ENCODE results near the gene BTN1A1. TPM values are rescaled to one million over a fixed set of nuclear protein-coding genes. Genes with fewer than 3 reads are reported as not detected.
A peak's percentile ranks its signal among the peaks of the same experiment; 100 is the strongest.
"Not testable (repeated sequence)": the region's sequence is repeated elsewhere in the genome, so short reads cannot be mapped to it uniquely, and the experiment has no call there.

The BTN1A1 gene
- total RNA-seq, 1 donor from 2014 or later: not detected

DNA sequence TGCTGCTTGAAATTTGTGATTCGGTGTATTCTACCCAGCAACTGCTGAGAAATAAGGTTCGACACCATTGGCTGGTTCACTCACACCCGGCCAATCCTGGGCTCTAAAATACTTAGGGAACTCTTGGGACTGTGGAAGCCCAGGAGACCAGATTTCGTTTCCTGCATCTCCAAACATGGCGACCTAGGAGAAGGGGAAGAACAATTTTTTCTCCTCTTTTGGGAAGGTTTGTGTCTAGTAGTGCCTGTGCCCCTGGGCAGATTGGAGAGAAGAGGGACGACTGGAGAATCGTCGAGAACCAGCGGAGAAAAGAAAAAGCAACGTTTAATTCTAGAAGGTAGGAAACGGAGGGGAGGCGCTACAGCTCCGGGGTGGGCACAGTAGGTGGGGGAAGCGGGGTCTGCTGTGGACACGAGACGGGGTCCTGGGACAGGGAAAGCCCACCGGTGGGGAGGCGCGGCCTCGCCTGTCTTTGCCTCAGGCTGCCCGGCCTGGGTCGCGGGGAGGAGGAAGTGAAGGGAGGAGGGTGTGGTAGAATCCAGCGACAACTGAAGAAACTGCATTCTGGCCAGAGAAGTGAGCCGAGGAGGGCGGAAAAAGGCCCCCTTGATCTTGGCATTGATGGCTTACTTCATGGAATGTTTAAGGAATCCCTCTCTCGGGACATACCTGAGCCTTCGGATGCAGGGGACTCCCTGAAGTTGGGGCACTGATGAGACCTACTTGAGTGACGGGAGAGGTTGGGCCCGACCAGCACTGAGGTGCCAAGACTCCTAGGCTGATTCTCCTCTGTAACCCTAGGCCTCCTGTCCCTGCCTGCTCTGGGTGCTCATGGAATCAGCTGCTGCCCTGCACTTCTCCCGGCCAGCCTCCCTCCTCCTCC lies 42.1 kb upstream of the BTN1A1 start, which contains the start of gene BTN2A1:
TSS of gene BTN2A1 (plus strand) at position 150 of the 883 bp plus-strand sequence. CDS start at position 832, 682 bp downstream.
- TF ChIP-seq, protein P1, sequence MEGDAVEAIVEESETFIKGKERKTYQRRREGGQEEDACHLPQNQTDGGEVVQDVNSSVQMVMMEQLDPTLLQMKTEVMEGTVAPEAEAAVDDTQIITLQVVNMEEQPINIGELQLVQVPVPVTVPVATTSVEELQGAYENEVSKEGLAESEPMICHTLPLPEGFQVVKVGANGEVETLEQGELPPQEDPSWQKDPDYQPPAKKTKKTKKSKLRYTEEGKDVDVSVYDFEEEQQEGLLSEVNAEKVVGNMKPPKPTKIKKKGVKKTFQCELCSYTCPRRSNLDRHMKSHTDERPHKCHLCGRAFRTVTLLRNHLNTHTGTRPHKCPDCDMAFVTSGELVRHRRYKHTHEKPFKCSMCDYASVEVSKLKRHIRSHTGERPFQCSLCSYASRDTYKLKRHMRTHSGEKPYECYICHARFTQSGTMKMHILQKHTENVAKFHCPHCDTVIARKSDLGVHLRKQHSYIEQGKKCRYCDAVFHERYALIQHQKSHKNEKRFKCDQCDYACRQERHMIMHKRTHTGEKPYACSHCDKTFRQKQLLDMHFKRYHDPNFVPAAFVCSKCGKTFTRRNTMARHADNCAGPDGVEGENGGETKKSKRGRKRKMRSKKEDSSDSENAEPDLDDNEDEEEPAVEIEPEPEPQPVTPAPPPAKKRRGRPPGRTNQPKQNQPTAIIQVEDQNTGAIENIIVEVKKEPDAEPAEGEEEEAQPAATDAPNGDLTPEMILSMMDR (IDR thresholded peaks at IDR 0.05; ENCODE audit: insufficient read depth, low read length, poor library complexity, severe bottlenecking): peak; percentile 12
- peak; percentile 81 for DNase-seq (ENCODE audit: low read depth)
- peak within 1 kb of the TSS; percentile 82 for H3K4me3 ChIP-seq (ENCODE audit: low read depth, low read length)
- H3K27me3 ChIP-seq (ENCODE audit: control insufficient read depth, insufficient read depth, low read length): no peaks in the 10 kb centered on the region
- peaks cover 1% of the 10 kb centered on the region for H3K36me3 ChIP-seq (ENCODE audit: control insufficient read depth, insufficient read depth, low read length)

DNA sequence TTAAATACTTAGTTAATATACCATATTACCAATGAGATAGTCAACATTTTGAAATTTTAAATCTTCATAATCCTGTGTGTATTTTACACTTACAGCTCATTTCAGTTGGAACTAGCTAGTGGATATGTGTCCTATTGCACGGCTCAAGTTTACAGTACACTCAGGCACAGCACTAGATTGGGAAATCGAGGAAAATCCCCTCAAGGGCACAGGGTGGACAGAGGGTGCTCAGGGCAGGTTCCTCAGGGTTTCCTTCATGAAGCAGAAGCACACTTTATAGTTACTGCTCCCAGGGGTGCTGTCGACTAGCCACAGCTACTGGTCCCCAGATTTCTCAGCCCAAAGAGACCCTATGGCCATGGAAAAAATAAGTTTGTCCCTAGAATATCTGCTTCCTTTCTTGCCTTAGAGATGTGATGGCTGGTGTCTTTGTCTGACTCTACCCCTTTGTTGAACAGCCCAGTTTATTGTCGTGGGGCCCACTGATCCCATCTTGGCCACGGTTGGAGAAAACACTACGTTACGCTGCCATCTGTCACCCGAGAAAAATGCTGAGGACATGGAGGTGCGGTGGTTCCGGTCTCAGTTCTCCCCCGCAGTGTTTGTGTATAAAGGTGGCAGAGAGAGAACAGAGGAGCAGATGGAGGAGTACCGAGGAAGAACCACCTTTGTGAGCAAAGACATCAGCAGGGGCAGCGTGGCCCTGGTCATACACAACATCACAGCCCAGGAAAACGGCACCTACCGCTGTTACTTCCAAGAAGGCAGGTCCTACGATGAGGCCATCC lies 40.9 kb upstream of the BTN1A1 start:
- peaks cover 2% of the 10 kb centered on the region for H3K36me3 ChIP-seq (ENCODE audit: control insufficient read depth, insufficient read depth, low read length)
- H3K27me3 ChIP-seq (ENCODE audit: control insufficient read depth, insufficient read depth, low read length): no peaks in the 10 kb centered on the region
- no peak for DNase-seq (ENCODE audit: low read depth)
- TF ChIP-seq, protein P1 (IDR thresholded peaks at IDR 0.05; ENCODE audit: insufficient read depth, low read length, poor library complexity, severe bottlenecking): no peak
- H3K4me3 ChIP-seq (ENCODE audit: low read depth, low read length): peak overlapping the region; percentile 18

DNA sequence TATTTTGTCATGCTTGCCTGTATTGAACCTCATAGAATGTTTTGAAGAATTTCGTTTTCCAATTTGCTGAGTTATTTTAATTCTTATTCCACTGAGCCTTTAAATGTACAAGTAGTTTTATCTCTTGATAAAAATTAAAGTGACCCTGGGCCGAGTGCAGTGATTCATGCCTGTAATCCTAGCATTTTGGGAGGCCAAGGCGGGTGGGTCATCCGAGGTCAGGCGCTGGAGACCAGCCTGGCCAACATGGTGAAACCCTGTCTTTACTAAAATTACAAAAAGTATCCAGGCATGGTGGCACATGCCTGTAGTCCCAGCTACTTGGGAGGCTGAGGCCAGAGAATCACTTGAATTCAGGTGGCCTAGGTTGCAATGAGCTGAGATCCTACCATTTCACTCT lies 38.8 kb upstream of the BTN1A1 start:
- not testable (repeated sequence) for H3K36me3 ChIP-seq (ENCODE audit: control insufficient read depth, insufficient read depth, low read length); H3K27me3 ChIP-seq (ENCODE audit: control insufficient read depth, insufficient read depth, low read length); DNase-seq (ENCODE audit: low read depth); H3K4me3 ChIP-seq (ENCODE audit: low read depth, low read length)

DNA sequence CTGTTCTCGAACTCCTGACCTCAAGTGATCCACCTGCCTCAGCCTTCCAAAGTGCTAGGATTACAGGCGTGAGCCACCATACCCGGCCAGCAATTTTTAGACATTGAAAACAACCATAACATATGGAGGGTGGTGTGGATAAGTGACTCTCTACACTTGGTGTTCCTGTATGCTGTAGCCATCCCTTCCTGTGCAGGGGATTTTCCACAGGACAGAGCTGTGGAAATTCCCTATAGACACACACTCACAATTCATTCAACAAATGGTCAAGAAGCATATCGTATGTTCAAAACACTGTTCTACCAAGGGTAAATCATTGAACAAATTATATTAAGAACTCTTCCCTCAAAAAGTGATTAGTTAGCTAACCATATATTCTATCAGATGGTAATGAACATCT lies 36.1 kb upstream of the BTN1A1 start:
- TF ChIP-seq, protein P1 (IDR thresholded peaks at IDR 0.05; ENCODE audit: insufficient read depth, low read length, poor library complexity, severe bottlenecking): no peak
- H3K36me3 ChIP-seq (ENCODE audit: control insufficient read depth, insufficient read depth, low read length): peaks cover 9% of the 10 kb centered on the region
- H3K27me3 ChIP-seq (ENCODE audit: control insufficient read depth, insufficient read depth, low read length): no peaks in the 10 kb centered on the region
- no peak for DNase-seq (ENCODE audit: low read depth)
- H3K4me3 ChIP-seq (ENCODE audit: low read depth, low read length): no peak overlapping the region

DNA sequence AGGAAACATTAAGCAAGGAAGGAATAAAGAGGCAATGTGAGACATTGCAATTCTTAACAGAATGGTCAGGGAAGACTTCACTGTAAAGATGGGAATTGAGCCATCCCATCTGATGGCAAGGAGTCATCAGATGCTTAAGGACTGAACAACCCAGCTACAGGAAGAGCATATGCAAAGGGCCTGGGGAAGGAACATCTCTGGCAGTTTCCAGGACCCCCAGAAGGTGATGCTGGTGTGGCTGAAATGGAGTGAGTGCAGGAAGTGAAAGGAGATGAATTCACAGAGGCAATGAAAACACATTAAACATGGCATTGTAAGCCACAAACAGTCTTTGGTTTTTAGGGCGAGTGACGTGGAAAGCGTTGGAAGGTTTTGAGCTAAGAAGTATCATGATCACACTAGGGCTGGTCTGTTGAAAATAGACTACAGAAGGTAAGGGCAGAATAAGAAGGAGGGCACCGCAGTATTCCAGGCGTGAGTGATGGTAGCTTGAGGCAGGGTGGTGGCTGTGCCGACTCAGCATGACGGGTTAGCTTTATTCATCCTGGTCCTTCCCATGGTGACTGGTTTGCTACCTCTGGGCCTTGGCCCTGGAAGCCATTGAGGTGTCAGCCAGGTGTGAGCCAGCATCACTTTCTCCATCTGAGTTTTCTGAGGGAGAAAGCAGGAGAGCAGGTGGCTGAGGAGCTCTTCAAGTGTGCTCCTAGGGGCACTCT lies 35.5 kb upstream of the BTN1A1 start:
- DNase-seq (ENCODE audit: low read depth): no peak
- TF ChIP-seq, protein P1 (IDR thresholded peaks at IDR 0.05; ENCODE audit: insufficient read depth, low read length, poor library complexity, severe bottlenecking): no peak
- H3K36me3 ChIP-seq (ENCODE audit: control insufficient read depth, insufficient read depth, low read length): peaks cover 9% of the 10 kb centered on the region
- no peaks in the 10 kb centered on the region for H3K27me3 ChIP-seq (ENCODE audit: control insufficient read depth, insufficient read depth, low read length)
- no peak overlapping the region for H3K4me3 ChIP-seq (ENCODE audit: low read depth, low read length)

DNA sequence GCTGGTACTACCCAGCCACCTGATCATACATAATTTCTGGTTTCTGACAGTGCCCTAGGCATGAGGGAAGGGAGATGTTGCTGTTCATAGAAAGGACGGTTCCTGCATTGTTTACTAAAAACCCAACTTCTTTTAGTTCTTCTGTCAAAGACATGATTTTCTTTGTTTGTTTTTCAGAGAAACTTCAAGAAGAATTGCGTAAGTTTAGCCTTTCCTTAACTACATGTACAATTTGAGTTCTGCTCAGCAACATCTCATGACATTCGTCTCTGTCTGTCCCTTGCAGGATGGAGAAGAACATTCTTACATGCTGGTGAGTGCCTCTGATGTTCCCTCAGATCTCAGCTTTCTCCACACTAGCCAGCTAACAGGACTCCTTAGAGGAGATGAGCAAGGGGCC lies 34.3 kb upstream of the BTN1A1 start:
- no peak overlapping the region for H3K4me3 ChIP-seq (ENCODE audit: low read depth, low read length)
- TF ChIP-seq, protein P1 (IDR thresholded peaks at IDR 0.05; ENCODE audit: insufficient read depth, low read length, poor library complexity, severe bottlenecking): no peak
- no peak for DNase-seq (ENCODE audit: low read depth)
- H3K27me3 ChIP-seq (ENCODE audit: control insufficient read depth, insufficient read depth, low read length): no peaks in the 10 kb centered on the region
- H3K36me3 ChIP-seq (ENCODE audit: control insufficient read depth, insufficient read depth, low read length): peaks cover 9% of the 10 kb centered on the region
